GM12878 (cell line): ENCODE results near the gene UST. TPM values are rescaled to one million over a fixed set of nuclear protein-coding genes. Genes with fewer than 3 reads are reported as not detected.

Source experiments
- ATAC-seq: fragments of 200-7000 bp; cut with Tn5 transposase; 3 replicates; pipeline ENCODE4 v1.9.1; 2020; ENCODE audit warnings: mild to moderate bottlenecking, moderate library complexity
- BruUV-seq: library from RNA; stranded (reverse); fragments of 400-500 nt; replicated peaks from 2 replicates; lab custom pipeline; 2021; lab: Mats Ljungman, UMichigan
- CTCF ChIA-PET: fragments of 300-600 bp; sonication (Branson Sonifier 250); formaldehyde crosslinking; extraction: SDS; loops from one replicate; lab custom pipeline; 2021; ENCODE audit warnings: inconsistent platforms; lab: Yijun Ruan, JAX
- POLR2A ChIA-PET: fragments of 350-600 bp; formaldehyde crosslinking; extraction: SDS; loops from one replicate; lab custom pipeline; 2021; ENCODE audit warnings: inconsistent platforms; lab: Charles Lee
- RAD21 ChIA-PET: fragments of 300-600 bp; sonication (Branson Sonifier 250); formaldehyde crosslinking; loops from one replicate; lab custom pipeline; 2023; ENCODE audit warnings: antibody characterized with exemption; ENCODE audit not compliant: unreplicated experiment; lab: Charles Lee
- SMC1A ChIA-PET: fragments of 300-600 bp; sonication (Branson Sonifier 250); formaldehyde crosslinking; loops from one replicate; lab custom pipeline; 2023; ENCODE audit not compliant: unreplicated experiment, uncharacterized antibody; lab: Charles Lee
- DNase-seq: peaks from one replicate; pipeline ENCODE4 v3.0.0-alpha.2; 2011; ENCODE audit warnings: low read depth, low spot score
- FAIRE-seq: peaks from 3 replicates; lab custom pipeline; 2011; peaks lifted over from hg19 to GRCh38; lab: Jason Lieb, UNC
- H2AFZ ChIP-seq: 2 replicates; pipeline ENCODE4 v1.6.0; 2011; ENCODE audit warnings: low read depth, low read length, control low read depth; ENCODE audit not compliant: control insufficient read depth
- H3K27ac ChIP-seq: 2 replicates; pipeline ENCODE4 v1.5.1; 2011; ENCODE audit warnings: control low read depth; ENCODE audit not compliant: control insufficient read depth, insufficient read depth
- H3K27me3 ChIP-seq, 2 experiments: replicated peaks in 1 of 2; 2 replicates each; pipeline versions ENCODE4 v1.6.0 to v1.6.1; 2011; ENCODE audit warnings: low read length in 1 of 2; ENCODE audit not compliant: control insufficient read depth in 2 of 2, insufficient read depth in 2 of 2
- H3K36me3 ChIP-seq, 2 experiments: 2 replicates each; pipeline ENCODE4 v1.5.1; 2011; ENCODE audit warnings: low read length in 1 of 2; ENCODE audit not compliant: control insufficient read depth in 2 of 2, insufficient read depth in 2 of 2
- H3K4me1 ChIP-seq: 2 replicates; pipeline ENCODE4 v1.6.1; 2011; ENCODE audit warnings: mild to moderate bottlenecking, low read length, moderate library complexity, mixed read lengths; ENCODE audit not compliant: control insufficient read depth, insufficient read depth
- H3K4me2 ChIP-seq: 2 replicates; pipeline ENCODE4 v1.6.0; 2011; ENCODE audit warnings: control low read depth; ENCODE audit not compliant: control insufficient read depth, insufficient read depth
- H3K4me3 ChIP-seq: fragments of 200-600 bp; sonication (generic); 2 replicates; pipeline ENCODE4 v1.5.1; 2016
- H3K79me2 ChIP-seq: 2 replicates; pipeline ENCODE4 v1.6.0; 2011; ENCODE audit warnings: low read length; ENCODE audit not compliant: control insufficient read depth, insufficient read depth
- H3K9ac ChIP-seq: 2 replicates; pipeline ENCODE4 v1.8.0; 2011; ENCODE audit warnings: low read length, control low read depth, mixed read lengths; ENCODE audit not compliant: control insufficient read depth, insufficient read depth
- H3K9me3 ChIP-seq: replicated peaks from 3 replicates; pipeline ENCODE4 v1.5.1; 2011; ENCODE audit warnings: mild to moderate bottlenecking, low read length; ENCODE audit not compliant: control insufficient read depth, insufficient read depth
- H4K20me1 ChIP-seq: 2 replicates; pipeline ENCODE4 v1.6.0; 2011; ENCODE audit not compliant: control insufficient read depth, insufficient read depth
- BMI1 ChIP-seq: fragments of 450-650 bp; IDR thresholded peaks from 2 replicates; pipeline ENCODE4 v1.6.1; 2016; ENCODE audit warnings: mild to moderate bottlenecking, moderate library complexity, borderline replicate concordance
- CBFB ChIP-seq: IDR thresholded peaks from 2 replicates; pipeline ENCODE4 v1.6.1; 2016; ENCODE audit warnings: antibody characterized with exemption, low read depth
- CHD2 ChIP-seq: IDR thresholded peaks from 2 replicates; pipeline ENCODE4 v1.6.1; 2011; ENCODE audit warnings: low read depth, low read length, improper control_type of control experiment, borderline replicate concordance
- CHD4 ChIP-seq: fragments of 200-600 bp; sonication (generic); IDR thresholded peaks from 2 replicates; pipeline ENCODE4 v1.6.1; 2016; ENCODE audit warnings: mild to moderate bottlenecking
- CREB1 ChIP-seq: IDR thresholded peaks from 2 replicates; pipeline ENCODE4 v1.6.1; 2012; ENCODE audit warnings: low read depth, mild to moderate bottlenecking, inconsistent platforms
- E4F1 ChIP-seq: fragments of 450-650 bp; IDR thresholded peaks from 2 replicates; pipeline ENCODE4 v1.6.1; 2018; ENCODE audit warnings: borderline replicate concordance, mild to moderate bottlenecking; ENCODE audit not compliant: partially characterized antibody
- GATAD2B ChIP-seq: fragments of 450-650 bp; conservative IDR thresholded peaks from 2 replicates; pipeline ENCODE4 v1.6.1; 2017; ENCODE audit warnings: low read depth, mild to moderate bottlenecking, moderate library complexity
- MLLT1 ChIP-seq: fragments of 450-650 bp; IDR thresholded peaks from 2 replicates; pipeline ENCODE4 v1.6.1; 2016; ENCODE audit warnings: mild to moderate bottlenecking
- PAX5 ChIP-seq: IDR thresholded peaks from 2 replicates; pipeline ENCODE4 v1.6.1; 2011; ENCODE audit warnings: low read depth, low read length, borderline replicate concordance
- PKNOX1 ChIP-seq: fragments of 450-650 bp; IDR thresholded peaks from 2 replicates; pipeline ENCODE4 v1.6.1; 2016; ENCODE audit warnings: mild to moderate bottlenecking
- RBBP5 ChIP-seq: fragments of 200-600 bp; sonication (generic); conservative IDR thresholded peaks from 2 replicates; pipeline ENCODE4 v1.6.1; 2016
- REST ChIP-seq: IDR thresholded peaks from 2 replicates; pipeline ENCODE4 v1.6.1; 2012; ENCODE audit warnings: mild to moderate bottlenecking, low read depth, low read length
- RUNX3 ChIP-seq: IDR thresholded peaks from 2 replicates; pipeline ENCODE4 v1.6.1; 2012; ENCODE audit warnings: low read length, inconsistent platforms
- SMAD1 ChIP-seq: fragments of 450-650 bp; IDR thresholded peaks from 2 replicates; pipeline ENCODE4 v1.6.1; 2018; ENCODE audit warnings: mild to moderate bottlenecking, low read depth; ENCODE audit not compliant: partially characterized antibody
- TCF7 ChIP-seq: IDR thresholded peaks from 2 replicates; pipeline ENCODE4 v1.6.1; 2014; ENCODE audit warnings: antibody characterized with exemption, borderline replicate concordance
- WGBS: methylation state at CpG from one replicate; pipeline ENCODE4 v1.1.6; 2016; ENCODE audit warnings: low lambda C conversion rate; ENCODE audit not compliant: insufficient replicate concordance, insufficient coverage; ENCODE audit errors: missing lambda C conversion rate; 5-methylcytosine and 5-hydroxymethylcytosine counted together
- in situ Hi-C: fragments of 300-500 bp; cut with MboI; formaldehyde crosslinking; loops from 9 replicates; pipeline ENCODE4 v1.14.3; 2018; ENCODE audit warnings: mixed read lengths
- intact Hi-C: fragments of 100-400 bp; cut with micrococcal nuclease; formaldehyde crosslinking; loops from one replicate; pipeline ENCODE4 v1.14.2; 2022; ENCODE audit not compliant: unreplicated experiment
- polyA plus RNA-seq, 11 experiments: library from polyadenylated mRNA; depleted of rRNA in 4 of 11; unstranded in 6 of 11; stranded (reverse) in 5 of 11; fragments of >200 nt; fragmentation: Nextera tagmentation in 4 of 11; fragmentation: Illumina TruSeq in 1 of 11; extraction: Ambion mirVana in 4 of 11; extraction: Trizol in 1 of 11; gene quantifications; 1 replicate in 1 of 11; 2 replicates in 10 of 11; pipeline versions ENCODE4 v1.2.1 to v1.2.3, GENCODE V29; 2011 to 2016; ENCODE audit warnings: inconsistent platforms in 2 of 11, missing spikeins in 2 of 11, low read depth in 1 of 11
- total RNA-seq, 4 experiments: library from RNA; depleted of rRNA in 3 of 4; stranded (reverse); fragments of >200 nt in 3 of 4; fragmentation: Illumina TruSeq in 1 of 4; extraction: Trizol in 1 of 4; gene quantifications; 2 replicates each; pipeline versions ENCODE4 v1.2.1 to v1.2.3, GENCODE V29; 2013 to 2021

UST gene
- total and polyA plus RNA-seq, 10 of the 15 experiments (the other 5 are each of a cell fraction or from before 2014, with no cell fraction given): 0.74 to 43.3 (median 2.2) TPM

- no peak for TF ChIP-seq RUNX3
- TF ChIP-seq MLLT1: no peak
- TF ChIP-seq CHD2: no peak
- TF ChIP-seq CREB1: no peak
- no peak for TF ChIP-seq E4F1
These were observed 10.8 kb upstream of the UST start (continued) for GRCh38 chr6:148735989-148736388.

- H3K36me3 ChIP-seq: no peaks in the 10 kb centered on the region
- H3K4me1 ChIP-seq: no peaks in the 10 kb centered on the region
- ChIA-PET SMC1A (no interaction called here), POLR2A (no interaction called here), CTCF (interaction anchor here (0.7 kb wide), 1 partner anchor 9 kb away, joined by 3 read pairs; no protein-coding TSS in a partner anchor), RAD21 (no interaction called here)
- no peak overlapping the region for H3K9ac ChIP-seq
- no peaks in the 10 kb centered on the region for H3K9me3 ChIP-seq
- H2AFZ ChIP-seq: no peak overlapping the region
- 27% methylated on average over 5 of the region's 5 CpGs for WGBS
- FAIRE-seq (no peak), DNase-seq (no peak), ATAC-seq (peak; percentile 64)
- no peaks in the 10 kb centered on the region for H4K20me1 ChIP-seq
- intact Hi-C loops: no loop called here
- H3K4me3 ChIP-seq: no peak overlapping the region
- no TSS peak for BruUV-seq
- no peak overlapping the region for H3K27ac ChIP-seq
- in situ Hi-C loops: no loop called here
- peaks cover 0 to 2% of the 10 kb centered on the region in 2 experiments; a peak in 3 of 4 replicates for H3K27me3 ChIP-seq
- H3K79me2 ChIP-seq: no peaks in the 10 kb centered on the region
- H3K4me2 ChIP-seq: no peak overlapping the region
- TF ChIP-seq GATAD2B (no peak), SMAD1 (no peak), PAX5 (no peak), CHD4 (no peak), TCF7 (no peak), CBFB (no peak), REST (no peak), PKNOX1 (no peak), BMI1 (no peak), RBBP5 (no peak)
These were observed 9.9 kb upstream of the UST start for GRCh38 chr6:148736774-148737412.
